Inflammatory macrophage treated with lipopolysaccharide for 4 hours (primary cell): ENCODE data around the gene CAMKMT.

Experiments
- DNase-seq: peaks from one replicate; pipeline ENCODE4 v3.0.0-alpha.2; 2020

Gene CAMKMT

GRCh38 chr2:44362207-44363015 is 664 bp downstream of the CAMKMT start:
- peak; percentile 23 for DNase-seq

- DNase-seq: no peak
Observed at GRCh38 chr2:44364604-44365003, 2.9 kb downstream of the CAMKMT start.

DNA sequence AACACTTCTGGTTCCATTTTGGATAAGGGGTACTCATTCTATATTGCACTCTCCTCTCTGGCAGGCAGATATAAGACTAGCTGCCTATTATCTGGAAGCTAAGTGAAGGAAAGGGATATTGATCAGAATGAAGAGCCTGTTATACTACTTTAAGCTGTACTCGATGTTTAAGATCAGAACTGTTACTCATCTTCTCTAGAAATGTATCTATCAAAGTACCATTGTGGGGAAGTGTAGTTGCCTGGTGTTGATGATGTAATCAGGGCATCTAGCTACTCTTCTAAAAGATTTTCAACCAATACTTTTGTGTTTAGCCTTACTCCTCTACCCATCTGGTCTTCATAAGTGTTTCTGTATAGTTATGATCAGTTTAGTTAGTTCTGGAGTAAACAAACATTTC is 5.8 kb downstream of the CAMKMT start:
- DNase-seq: no peak

DNA sequence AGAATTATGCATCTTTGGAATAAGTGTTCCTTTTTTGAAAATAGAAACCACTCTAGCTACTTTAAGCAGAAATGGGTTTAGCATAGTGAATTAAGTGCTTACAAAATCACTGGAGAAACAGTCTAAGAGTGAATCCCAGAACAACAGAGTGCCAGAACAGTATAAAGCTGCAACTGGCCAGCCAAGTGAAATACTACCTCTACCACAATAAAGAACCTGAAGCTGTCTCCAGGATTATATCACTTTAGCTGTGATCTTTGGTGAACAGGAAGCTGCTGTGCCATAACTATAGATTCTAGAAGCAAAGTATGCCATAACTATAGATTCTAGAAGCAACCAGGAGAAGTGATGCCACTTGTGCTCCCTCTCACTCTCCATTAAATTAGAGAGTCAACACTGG is 7.6 kb downstream of the CAMKMT start:
- DNase-seq: no peak

DNA sequence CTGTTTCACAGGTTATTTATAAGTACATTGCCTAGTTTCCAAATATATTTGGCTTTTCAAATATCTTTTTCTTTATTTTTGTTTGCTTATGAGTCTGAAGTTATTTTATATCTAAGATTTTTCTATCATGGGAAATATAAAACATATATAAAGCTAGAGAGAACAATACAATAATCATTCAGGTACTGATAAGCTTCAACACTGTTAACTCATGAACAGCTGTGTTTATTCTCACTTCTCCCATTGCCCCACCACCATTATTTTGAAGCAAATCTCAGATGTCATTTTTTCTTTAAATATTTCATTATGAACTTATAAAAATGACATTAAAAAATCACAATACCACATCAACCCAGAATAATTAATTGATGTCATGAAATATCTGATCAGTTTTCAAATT is 9.7 kb downstream of the CAMKMT start:
- no peak for DNase-seq

DNA sequence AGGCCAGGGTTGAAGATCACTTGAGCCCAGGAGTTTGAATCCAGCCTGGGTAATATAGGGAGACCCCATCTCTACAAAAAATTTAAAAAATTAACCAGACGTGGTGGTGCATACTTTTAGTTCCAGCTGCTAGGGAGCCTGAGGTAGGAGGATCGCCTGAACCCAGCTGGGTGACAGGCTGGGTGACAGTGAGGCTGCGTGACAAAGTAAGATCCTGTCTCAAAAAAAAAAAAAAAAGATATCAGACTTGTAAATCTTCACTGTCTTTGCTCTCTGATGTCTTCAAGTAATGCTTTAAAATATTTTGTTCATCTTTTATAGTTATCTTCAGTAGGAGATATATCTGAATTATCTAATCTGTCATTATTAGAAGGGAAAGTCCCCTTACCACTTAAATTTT is 10.5 kb downstream of the CAMKMT start:
- no peak for DNase-seq

DNA sequence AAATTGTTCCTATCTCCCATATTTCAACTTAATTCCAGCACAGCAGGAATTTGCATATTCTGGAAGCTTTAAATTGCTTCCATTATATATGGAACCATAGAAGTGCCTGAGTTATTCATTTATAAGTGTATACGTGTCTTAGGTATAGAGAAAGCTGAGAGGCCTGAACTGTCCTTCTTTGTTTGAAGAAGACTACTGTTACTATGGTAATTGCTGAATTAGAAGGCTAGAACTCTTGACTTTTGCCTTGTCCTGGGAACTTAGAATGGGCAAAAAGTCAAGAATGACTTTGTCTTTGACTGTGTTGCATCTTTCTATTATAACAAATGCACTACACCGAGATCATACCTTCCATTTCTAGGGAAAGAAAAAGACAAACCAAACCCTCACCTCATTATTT is 15.7 kb downstream of the CAMKMT start:
- DNase-seq: no peak

DNA sequence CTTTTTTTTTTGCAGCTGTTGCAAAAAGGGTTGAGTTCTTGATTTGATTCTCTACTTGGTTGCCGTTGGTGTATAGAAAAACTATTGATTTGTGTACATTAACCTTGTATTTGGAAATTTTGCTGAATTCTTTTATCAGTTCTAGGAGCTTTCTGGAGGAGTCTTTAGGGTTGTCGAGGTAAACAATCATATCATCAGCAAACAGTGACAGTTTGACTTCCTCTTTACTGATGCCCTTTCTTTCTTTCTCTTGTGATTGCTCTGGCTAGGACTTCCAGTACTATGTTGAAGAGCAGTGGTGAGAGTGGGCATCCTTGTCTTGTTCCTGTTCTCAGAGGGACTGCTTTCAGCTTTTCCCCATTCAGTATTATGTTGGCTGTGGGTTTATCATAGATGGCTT is 23.5 kb downstream of the CAMKMT start:
- DNase-seq: peak; percentile 20

- DNase-seq: no peak
Observed at GRCh38 chr2:44388877-44389276, 27.1 kb downstream of the CAMKMT start.

DNA sequence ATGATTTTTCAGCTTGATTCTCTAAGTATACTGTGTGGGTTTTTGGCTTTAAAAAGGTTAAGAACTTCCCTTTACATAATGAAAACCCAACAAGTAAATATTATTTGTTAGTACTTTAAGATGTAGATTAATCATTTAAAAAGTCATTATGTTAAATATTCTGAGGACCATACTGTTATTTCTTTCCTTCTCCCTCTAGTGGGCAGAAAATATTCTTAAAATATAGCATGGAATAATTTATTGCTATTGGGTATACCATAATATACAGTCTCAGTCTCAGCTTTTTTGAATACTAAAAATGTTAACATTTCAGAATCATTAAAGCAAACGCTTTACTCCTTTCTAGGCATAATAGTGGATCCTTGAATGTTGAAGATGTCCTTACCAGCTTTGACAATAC is 28.1 kb downstream of the CAMKMT start:
- no peak for DNase-seq

GRCh38 chr2:44392338-44392943 is 30.7 kb downstream of the CAMKMT start:
- DNase-seq: peak; percentile 63

- no peak for DNase-seq
Observed at GRCh38 chr2:44397447-44398175, 35.9 kb downstream of the CAMKMT start.

- DNase-seq: no peak
Observed at GRCh38 chr2:44398243-44398897, 36.6 kb downstream of the CAMKMT start.

GRCh38 chr2:44420725-44421124 is 59.0 kb downstream of the CAMKMT start:
- no peak for DNase-seq

- no peak for DNase-seq
Observed at GRCh38 chr2:44424211-44424610, 62.5 kb downstream of the CAMKMT start.

DNA sequence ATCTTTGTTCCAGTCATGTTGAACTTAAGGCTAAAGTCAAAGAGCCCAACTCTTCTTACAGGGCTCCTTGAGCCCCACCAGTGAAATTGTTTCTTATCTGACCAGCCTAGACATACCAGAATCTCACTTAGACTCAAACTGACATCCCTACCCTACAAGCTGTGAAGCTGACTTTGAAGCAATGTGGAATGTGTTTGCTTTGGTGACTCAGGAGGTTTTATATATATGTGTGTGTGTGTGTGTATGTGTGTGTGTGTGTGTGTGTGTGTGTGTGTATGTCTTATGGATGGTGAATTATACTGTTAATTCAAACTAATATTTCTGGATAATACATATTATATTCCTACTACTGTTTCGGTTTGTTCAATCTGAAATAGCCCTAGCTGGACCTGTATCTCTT is 67.3 kb downstream of the CAMKMT start:
- no peak for DNase-seq

GRCh38 chr2:44430342-44430741 is 68.6 kb downstream of the CAMKMT start:
- no peak for DNase-seq

- no peak for DNase-seq
Observed at GRCh38 chr2:44433895-44434294, 72.1 kb downstream of the CAMKMT start.

DNA sequence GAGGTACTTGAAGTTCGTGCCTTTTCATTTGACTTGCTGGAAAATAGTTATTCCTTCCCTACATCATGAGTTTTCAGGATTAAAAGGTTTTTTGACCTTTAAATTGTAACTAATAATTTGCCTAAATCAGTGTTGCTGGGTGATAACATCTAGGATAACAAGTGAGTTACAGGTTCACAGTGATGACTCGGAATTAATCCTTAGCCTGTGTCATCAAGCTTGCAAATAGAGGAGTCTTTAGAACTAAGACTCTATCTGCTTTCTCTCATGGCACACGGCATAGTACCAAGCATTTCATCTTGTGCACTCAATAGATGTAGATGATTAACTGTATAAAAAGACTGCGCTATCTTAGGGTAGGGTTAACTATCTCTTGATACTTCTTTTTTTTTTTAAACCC is 79.5 kb downstream of the CAMKMT start:
- no peak for DNase-seq

GRCh38 chr2:44442019-44442418 is 80.3 kb downstream of the CAMKMT start:
- no peak for DNase-seq

DNA sequence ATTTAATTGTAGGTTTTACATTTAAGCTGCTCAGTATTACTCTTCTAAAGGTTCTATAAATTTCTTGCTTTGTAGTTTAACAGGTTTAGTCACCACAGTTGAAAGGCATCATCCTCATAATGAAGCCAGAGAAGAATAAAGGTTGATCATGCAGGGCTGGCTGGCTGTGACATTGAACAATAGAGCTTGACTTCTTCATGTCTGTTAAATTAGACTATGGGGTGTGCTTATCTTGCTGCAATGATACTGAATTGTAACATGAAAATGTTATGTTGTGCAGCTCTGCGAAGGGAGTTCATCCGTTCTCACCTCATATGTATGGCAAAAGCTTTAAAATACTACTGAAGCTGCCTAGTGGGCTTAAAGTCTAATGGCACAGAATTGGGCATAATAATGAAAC is 81.8 kb downstream of the CAMKMT start:
- DNase-seq: no peak

DNA sequence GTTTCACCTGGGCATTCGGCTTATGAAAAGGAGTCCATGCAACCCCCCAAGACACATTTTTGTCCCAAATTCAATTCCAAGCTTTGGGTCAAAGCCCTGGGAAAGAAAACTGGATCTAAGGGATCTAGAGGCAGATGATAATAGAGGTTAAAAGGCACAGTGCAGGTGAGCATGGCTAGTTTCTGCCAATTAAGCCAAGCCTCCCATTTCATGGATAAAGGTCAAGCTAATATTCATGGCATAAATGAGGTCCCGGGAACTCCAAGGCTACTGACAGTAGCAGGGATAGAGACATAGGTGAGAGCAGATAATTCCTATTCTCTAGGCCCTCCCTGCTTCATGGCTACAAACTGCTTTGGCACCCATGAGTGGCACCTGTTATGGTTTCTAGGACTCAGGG is 83.1 kb downstream of the CAMKMT start:
- no peak for DNase-seq

- no peak for DNase-seq
Observed at GRCh38 chr2:44448860-44449527, 87.2 kb downstream of the CAMKMT start.
